HG03439 (cell line): Measurements from ENCODE around the gene RAE1.
"Not testable (repeated sequence)": the region's sequence is repeated elsewhere in the genome, so short reads cannot be mapped to it uniquely, and the experiment has no call there.

Experiments used
- ATAC-seq: cut with Tn5 transposase; IDR thresholded peaks from one replicate; pipeline ENCODE4 v1.9.1; 2021; ENCODE audit warnings: mild to moderate bottlenecking, moderate library complexity; ENCODE audit not compliant: unreplicated experiment

RAE1 gene

DNA sequence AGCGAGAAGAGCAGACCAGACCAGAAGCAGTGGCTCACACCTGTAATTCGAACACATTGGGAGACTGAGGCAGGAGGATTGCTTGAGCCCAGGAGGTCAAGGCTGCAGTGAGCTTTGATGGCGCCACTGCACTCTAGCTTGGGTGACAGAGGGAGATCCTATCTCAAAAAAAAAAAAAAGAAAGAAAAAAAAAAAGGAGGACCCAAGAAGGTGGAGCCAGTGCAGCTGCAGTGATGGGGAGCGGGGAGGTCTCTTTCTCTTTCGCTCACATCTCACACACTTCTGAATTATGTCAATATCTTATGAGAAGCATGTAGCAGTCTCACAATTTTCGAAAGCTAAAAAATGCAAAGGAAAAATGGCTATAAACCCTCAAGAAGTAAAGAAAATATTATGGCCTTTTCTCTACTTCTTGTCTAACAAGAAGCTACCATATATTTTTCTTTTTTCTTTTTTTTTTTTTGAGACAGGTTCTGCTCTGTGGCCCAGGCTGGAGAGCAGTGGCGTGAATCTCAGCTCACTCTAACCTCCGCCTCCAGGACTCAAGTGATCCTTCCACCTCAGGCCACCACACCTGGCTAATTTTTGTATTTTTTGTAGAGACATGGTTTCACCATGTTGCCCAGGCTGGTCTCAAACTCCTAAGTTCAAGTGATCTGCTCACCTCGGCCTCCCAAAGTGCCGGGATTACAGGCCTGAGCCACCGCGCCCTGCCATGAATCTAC is 25.3 kb upstream of the RAE1 start:
- ATAC-seq, result no peak

DNA sequence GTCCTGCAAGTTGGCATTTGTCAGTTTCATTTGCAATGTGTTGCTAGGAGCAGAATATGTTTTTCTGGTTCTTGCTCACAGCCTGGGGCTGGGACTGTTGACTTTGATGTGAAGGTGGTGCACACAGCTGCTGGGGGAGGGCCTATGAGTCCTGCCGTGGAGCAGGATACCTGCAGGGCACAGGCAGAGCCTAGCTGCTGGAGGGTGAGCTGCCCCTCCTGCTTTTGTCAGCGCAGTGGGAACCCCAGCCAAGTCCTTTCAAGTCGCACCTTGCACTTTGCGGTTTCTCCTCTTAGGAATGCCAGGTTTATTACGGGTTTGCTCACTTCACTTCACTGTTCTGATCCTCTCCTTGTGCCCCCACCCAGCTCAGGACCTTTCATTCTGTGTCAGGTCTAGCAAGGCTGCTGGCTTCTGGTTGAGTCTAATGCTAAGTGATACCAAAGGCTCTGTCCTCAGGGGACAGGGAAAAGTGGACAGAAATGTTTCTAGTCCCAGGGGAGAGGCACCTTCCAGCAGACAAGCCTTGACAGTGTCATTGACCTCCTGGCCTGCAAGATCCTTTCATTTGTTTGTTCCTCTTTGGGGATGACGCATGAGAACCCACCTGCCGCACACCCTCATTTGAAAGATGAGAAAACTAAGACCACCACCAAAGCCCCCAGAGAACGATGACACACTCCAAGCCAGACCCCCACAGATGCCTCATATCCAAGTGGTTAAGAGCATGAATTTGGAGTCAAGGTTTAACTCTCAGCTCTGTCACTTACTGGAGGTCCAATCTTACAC is 24.2 kb upstream of the RAE1 start:
- ATAC-seq, result no peak

DNA sequence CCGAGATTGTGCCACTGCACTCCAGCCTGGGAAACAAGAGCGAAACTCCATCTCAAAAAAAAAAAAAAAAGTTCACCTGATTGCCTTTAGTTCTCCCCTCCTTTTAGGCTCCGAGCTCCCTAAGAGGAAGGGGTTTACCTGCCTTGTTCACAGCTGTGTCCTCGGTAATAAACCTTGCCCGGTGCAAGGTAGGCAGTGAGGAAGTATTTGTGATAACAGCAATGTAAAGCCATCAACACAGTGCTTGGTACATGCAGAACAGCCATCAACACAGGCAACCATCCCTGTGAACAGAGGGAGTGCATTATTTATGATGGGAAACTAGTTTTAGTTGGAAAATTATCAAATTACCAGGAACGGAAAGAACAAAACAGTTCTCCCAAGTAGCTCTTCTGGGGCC is 23.2 kb upstream of the RAE1 start:
- no peak for ATAC-seq

DNA sequence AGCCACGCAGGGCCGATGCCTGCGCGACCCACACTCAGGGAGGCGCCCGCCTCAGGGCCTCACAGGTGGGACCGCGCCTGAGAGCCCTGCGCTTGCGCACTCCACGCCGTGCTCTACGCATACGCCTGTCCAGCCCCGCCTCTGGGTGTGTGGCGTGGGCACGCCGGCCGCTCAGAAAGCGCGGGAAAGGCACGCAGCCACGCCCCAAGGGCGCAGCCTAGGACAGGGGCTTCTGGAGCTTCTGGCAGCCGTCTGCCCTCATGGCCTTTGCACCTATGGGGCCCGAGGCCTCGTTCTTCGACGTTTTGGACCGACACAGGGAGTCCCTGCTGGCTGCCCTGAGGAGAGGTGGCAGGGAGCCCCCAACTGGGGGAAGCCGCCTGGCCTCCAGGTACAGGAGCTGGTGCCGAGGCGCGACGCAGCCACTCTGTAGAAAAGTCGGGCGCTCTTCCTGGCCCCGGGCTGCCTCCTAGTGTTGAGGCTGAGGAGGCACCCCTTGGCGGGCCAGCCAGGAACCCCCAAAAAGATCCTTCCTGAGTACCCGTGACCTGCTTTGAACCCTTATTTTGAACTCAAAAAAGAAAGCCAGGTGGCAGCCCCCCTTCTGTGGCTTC is 21.3 kb upstream of the RAE1 start, which contains the start of gene SPO11:
SPO11 (plus strand) TSS at position 196 of the 614 bp plus-strand sequence; CDS start at position 261, 65 bp downstream.
- no peak for ATAC-seq

DNA sequence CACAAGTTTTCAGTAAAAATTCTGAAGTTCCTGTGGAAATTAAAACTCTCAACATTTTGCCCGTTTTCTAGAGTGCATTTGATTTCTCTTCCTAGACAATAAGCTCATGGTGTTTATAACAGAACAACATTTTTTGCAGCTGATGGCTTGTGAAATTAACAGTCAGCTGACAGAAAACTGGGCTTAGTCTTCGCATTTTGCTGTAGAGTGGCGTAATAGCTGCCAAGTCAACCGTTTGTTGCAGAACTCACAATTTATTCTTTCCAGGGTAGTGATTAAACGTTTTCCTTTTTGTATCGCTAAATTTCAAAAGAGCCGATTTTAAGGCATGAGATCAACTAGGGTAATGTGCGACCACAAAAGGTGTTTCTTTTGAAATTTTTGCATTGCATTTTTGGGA is 20.1 kb upstream of the RAE1 start:
- ATAC-seq, result no peak

DNA sequence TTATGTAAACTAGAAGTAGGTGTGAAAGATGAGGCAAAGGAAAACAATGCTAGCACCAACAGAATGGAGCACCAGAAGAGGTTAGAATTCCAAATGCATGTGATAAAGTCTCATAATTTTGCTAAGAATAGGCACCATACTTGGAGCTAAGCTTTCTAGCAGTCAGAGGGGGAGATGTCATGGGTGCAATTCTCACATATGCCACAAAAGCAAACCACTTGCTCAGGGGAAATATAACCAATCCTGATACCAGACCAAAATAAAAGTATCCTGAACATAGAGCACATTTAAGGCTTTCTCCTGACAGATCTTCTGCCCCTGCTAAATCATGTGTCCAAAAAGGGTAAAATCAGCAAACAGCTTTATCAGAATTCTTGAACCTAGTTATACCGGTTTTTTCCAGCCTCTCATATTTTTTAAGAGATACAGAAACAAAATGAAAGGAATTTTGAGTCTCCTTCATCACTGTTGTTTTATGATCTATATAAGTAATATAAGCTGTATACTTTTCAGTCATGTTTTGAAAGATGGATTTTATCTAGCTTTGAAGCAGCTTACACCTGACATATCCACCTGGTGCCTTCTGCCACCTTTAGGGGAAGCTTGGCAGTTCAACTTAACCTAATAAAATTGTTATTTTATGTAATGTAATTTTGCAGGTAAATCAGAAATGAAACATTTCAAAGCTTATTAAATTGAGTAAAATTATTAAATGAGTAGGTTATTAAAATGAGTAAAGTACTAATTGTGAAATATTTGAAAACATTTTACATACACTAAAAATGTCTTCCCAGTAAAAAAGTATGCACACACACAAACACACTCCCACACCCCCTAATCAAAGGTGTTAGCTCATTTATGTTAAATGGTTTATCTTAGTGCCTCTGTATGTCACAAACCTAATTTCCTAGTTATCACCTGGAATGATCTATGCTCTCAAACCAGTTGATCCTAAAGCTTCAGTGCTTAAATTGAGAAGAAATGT is 18.7 kb upstream of the RAE1 start:
- ATAC-seq, result no peak

DNA sequence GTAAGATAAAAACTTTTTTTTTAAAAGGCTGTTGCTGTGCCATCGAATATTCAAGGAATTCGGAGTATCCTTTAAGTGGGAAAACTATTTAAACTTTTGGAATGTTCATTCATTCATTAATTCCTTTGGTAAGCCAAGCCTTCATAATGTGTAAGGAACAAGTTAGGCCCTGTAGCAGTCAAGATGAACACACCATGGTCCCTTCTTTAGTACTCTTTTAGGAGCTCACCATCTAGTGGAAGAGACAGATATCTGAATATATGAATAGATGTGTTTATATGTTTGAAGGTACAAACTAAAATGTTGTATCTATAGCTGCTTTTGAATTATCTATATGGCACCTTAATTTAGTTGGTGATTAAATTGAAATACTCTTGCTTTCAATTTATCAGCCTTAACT is 15.7 kb upstream of the RAE1 start:
- no peak for ATAC-seq

DNA sequence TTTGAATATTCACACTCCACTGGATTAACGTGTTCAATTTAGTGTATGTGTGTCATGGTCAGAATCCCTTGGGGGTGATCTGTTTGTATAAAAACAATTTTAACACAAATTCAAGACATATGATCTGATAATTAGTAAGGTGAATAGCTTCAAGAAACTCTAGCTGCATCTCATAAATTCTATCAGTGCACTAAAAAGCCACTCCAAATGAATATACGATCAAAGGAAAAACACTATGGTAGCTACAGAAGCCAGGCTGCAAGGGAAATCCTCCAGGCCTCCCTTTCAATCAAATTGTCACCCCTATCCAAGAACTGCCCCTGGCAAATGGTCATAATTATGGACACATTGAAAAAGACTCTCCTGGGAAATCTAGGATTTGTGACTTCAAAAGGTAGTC is 9.4 kb upstream of the RAE1 start:
- ATAC-seq, result no peak

DNA sequence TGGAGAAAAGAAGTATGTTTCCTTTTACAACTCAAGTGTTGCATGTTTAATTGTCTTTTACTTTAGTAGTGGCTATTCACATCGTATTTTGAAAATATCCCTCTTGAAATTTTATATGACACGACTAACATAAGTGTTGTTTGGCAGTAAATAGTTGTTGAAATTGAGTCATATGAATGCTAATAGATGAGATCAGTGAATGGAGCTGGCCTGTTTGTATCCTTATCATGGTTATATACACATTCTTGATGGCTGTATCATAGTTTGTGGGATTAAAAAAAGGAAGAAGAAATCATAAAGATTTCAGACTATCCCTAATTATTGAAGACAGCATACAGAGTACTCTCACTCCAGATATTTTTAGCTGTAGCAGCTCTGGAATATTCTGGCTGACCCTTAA is 8.2 kb upstream of the RAE1 start:
- ATAC-seq, result no peak

DNA sequence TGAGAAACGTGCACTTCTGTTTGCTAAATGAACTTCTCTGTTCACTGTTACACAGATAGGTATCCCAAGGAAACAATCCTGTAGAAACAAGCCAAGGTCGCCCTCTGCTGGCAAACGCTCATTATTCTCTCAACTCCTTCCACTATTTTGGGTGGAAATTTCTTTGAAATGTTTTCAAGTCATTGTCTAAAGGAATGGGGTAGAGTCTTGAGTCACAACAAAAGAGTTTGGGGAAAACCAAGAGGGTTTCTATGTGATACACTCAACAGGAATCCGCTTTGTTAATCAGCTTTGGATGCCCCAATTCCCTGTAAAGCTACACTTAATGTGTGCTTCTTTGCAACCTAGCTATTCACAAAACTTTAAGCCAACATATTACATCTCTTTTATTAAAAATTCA is 4.6 kb upstream of the RAE1 start:
- ATAC-seq, result no peak

DNA sequence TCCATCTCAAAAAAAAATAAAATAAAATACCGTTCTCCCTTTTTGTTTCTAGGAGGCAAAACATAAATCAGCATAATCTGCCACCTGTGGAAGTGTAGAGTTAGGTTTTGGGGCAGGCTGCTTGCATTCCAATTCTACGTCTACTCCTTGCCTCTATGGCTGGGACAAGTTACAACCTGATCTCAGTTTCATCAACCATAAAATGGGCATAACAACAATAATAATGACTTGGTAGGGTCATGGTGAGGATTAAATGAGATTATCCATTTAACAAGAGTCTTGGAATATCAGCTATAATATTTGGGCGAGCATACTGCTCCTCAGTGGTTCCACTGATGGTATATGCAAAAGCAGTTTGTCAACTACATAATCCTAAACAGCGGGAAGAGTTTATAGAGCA is 3.7 kb upstream of the RAE1 start:
- no peak for ATAC-seq

DNA sequence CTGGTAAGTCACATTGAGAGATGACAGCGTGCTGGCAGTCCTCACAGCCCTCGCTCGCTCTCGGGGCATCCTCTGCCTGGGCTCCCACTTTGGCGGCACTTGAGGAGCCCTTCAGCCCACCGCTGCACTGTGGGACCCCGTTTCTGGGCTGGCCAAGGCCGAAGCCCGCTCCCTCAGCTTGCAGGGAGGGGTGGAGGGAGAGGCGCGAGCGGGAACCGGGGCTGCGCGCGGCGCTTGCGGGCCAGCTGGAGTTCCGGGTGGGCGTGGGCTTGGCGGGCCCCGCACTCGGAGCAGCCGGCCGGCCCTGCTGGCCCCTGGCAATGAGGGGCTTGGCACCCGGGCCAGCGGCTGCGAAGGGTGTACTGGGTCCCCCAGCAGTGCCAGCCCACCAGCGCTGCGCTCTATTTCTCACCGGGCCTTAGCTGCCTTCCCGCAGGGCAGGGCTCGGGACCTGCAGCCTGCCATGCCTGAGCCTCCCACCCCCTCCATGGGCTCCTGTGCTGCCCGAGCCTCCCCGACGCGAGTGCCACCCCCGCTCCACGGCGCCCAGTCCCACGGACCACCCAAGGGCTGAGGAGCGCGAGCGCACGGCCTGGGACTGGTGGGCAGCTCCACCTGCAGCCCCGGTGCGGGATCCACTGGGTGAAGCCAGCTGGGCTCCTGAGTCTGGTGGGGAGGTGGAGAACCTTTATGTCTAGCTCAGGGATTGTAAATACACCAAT is 2.7 kb upstream of the RAE1 start:
- not testable (repeated sequence) for ATAC-seq

DNA sequence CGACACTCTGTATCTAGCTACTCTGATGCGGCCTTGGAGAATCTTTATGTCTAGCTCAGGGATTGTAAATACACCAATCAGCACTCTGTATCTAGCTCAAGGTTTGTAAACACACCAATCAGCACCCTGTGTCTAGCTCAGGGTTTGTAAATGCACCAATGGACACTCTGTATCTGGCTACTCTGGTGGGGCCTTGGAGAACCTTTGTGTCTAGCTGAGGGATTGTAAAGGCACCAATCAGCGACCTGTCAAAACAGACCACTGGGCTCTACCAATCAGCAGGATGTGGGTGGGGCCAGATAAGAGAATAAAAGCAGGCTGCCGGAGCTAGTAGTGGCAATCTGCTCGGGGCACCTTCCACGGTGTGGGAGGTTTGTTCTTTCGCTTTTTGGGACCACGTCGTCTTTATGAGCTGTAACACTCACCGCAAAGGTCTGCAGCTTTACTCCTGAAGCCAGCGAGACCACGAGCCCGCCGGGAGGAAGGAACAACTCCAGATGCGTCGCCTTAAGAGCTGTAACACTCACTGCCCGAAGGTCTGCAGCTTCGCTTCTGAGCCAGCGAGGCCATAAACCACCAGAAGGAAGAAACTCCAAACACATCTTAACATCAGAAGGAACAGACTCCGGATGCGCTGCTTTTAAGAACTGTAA is 2.0 kb upstream of the RAE1 start:
- not testable (repeated sequence) for ATAC-seq

DNA sequence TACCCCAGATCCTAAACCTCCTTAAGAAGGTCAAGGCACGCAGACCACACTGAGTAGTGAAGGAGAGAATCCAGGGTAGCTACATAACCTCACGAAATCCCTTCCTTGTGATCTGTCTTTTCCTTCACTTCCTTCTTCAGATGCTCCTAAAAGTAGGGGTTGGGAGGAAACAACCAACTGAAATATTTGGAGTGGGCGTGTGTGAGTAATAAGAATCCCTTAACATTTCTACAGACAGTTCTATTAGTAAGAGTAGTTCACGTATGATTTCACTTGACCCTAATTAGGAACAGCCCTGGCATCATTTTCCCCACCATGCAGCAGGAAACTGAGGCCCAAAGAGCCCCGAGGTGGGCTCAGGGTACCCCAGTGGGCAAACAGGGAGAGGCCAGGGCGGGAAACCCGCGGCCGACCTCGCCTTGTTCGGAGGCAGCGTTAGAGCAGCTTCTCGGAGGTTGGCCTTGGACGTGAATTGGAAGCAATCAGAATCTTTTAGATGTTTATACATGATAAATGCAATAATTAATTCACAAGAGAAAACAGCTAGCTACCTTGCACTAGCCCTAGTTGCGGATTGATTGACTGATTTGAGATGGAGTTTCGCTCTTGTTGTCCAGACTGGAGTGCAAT is 859 bp upstream of the RAE1 start:
- no peak for ATAC-seq

DNA sequence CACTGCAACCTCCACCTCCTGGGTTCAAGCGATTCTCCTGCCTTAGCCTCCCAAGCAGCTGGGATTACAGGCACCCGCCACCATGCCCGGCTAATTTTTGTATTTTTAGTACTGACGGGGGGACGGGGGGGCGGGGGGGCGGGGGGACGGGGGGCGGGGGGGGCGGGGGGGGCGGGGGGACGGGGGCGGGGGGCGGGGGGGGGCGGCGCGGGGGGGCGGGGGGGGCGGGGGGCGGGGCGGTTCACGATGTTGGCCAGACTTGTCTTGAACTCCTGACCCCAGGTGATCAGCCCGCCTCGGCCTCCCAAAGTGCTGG is 371 bp upstream of the RAE1 start:
- ATAC-seq, result not testable (repeated sequence)

DNA sequence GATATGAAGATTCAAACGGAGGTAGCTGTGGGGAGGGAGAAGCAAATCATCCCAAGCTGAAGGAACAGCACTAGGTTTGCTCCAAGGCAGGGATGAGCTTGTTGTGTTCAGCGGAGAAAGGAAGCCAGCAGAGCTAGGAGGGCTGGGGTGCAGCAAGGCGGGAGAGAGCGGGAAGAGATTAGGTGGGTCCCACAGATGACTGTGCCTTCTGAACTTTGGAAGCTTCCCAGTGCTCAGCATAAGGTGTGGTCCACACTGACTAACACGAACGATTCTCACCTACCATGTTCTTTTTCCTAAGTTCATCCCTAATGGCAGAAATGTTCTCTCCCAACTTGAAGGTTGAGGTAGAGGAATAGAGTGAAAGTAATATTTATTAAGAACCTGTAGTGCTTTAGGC is 1.2 kb downstream of the RAE1 start:
- no peak for ATAC-seq

DNA sequence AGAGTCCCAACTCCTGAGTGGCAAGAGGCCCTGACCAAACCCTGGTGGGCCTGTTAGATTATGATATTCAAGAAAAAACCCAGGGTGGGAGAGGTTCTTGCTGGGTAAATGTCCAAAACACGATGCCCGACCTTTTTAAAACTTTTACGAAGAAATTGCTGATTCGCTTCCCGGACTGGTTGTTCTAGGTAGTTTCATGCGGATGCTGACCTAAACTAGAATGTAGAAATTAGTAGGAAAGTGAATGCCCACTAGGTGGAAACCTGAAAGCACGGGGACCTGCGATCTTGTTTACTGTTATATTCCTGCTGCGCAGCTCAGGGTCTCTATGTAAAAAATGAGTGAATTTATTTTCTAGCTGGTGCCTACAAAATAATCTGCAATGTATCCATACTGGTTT is 2.3 kb downstream of the RAE1 start:
- ATAC-seq, result no peak

DNA sequence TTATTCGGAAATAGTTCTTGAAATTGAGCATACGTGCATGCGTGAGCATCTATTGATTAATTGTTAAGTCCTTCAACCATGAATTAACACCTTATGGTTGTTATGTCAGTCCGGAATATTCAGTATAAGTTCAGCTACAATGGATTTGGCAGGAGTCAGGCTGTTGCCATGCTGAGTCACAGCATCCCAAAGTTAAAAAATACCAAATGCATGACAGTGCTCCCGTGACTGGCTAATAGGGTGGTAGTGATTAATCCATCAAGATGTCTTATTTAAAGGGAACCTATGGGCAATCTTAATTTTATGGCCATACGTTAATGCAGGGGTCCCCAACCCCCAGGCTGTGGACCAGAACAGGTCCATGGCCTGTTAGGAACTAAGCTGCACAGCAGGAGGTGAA is 10.5 kb downstream of the RAE1 start:
- ATAC-seq, result no peak

DNA sequence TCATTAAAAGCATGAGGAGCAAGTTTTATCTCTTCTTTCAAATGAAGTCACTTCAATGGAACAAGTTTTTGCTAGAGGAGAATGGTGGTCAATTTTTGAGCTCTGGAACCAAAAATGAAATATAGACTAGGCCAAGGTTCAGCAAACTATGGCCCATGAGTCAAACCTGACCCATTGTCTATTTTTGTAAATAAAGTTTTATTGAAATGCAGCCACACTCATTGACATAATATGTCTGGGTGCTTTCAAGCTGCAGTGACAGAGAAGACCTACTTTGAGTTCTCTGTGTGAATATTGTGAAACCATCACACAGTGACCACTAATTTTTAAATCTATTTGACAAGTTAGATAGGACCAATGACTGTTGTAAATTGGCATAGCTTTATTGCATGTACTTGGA is 13.4 kb downstream of the RAE1 start:
- ATAC-seq, result no peak
